SK-N-SH treated with all-trans-retinoic acid at 6 μM for 48 hours (cell line): ENCODE results near the gene GALNT6.

Source experiments
- CREB5 ChIP-seq: fragments of 250-450 bp; sonication (Bioruptor Pico); IDR thresholded peaks from 2 replicates; pipeline ENCODE4 v1.5.1; 2020; ENCODE audit warnings: low read depth, mild to moderate bottlenecking, moderate library complexity
- CSRNP3 ChIP-seq: fragments of 250-450 bp; sonication (Bioruptor Pico); IDR thresholded peaks from 2 replicates; pipeline ENCODE4 v1.5.1; 2021; ENCODE audit warnings: mild to moderate bottlenecking, moderate library complexity
- OSR1 ChIP-seq: fragments of 250-450 bp; sonication (Bioruptor Pico); IDR thresholded peaks from 2 replicates; pipeline ENCODE4 v1.8.0; 2022; ENCODE audit warnings: moderate library complexity, mild to moderate bottlenecking, inconsistent platforms
- RARB ChIP-seq: fragments of 250-450 bp; sonication (Bioruptor Pico); IDR thresholded peaks from 2 replicates; pipeline ENCODE4 v1.8.0; 2021; ENCODE audit warnings: mild to moderate bottlenecking, moderate library complexity
- ZFP3 ChIP-seq: fragments of 250-450 bp; sonication (Bioruptor Pico); IDR thresholded peaks from 2 replicates; pipeline ENCODE4 v1.5.0; 2020; ENCODE audit warnings: mild to moderate bottlenecking, moderate library complexity
- ZFP30 ChIP-seq: fragments of 450-650 bp; formaldehyde crosslinking; IDR thresholded peaks from 2 replicates; pipeline ENCODE4 v1.5.0; 2022; ENCODE audit warnings: mild to moderate bottlenecking, moderate library complexity
- TF ChIP-seq, protein P1 (sequence below): fragments of 250-450 bp; sonication (Bioruptor Pico); IDR thresholded peaks from 2 replicates; pipeline ENCODE4 v1.8.0; 2020; ENCODE audit warnings: mild to moderate bottlenecking, moderate library complexity, borderline replicate concordance

DNA sequence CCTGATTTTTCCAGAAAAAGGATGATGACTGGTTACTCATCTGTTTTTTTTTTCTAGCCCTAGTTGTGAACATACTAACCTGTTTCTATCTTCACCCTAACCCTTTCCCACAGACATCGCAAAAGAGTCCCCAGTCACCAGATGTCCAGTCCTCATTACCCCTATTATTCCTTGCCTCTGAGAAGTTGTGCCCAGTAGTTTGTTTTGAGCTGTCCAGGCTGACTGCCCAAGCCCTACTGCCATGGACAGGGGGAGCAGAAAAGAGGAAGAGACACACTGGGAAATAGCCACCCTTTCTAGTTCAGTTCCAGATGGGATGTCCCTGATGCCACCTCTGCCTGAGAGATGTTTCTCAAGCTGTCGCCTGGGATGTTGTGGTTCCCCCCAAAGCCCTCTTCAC lies 30.9 kb downstream of the GALNT6 start:
- TF ChIP-seq CSRNP3 = no peak
- TF ChIP-seq, protein P1, sequence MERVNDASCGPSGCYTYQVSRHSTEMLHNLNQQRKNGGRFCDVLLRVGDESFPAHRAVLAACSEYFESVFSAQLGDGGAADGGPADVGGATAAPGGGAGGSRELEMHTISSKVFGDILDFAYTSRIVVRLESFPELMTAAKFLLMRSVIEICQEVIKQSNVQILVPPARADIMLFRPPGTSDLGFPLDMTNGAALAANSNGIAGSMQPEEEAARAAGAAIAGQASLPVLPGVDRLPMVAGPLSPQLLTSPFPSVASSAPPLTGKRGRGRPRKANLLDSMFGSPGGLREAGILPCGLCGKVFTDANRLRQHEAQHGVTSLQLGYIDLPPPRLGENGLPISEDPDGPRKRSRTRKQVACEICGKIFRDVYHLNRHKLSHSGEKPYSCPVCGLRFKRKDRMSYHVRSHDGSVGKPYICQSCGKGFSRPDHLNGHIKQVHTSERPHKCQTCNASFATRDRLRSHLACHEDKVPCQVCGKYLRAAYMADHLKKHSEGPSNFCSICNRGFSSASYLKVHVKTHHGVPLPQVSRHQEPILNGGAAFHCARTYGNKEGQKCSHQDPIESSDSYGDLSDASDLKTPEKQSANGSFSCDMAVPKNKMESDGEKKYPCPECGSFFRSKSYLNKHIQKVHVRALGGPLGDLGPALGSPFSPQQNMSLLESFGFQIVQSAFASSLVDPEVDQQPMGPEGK (CRISPR knock-in tag) = no peak
- no peak for TF ChIP-seq RARB
- no peak for TF ChIP-seq ZFP3 (CRISPR knock-in tag)
- TF ChIP-seq OSR1 = no peak
- no peak for TF ChIP-seq ZFP30 (CRISPR knock-in tag)
- TF ChIP-seq CREB5 (CRISPR knock-in tag) = no peak
